ENCODE data around the gene SUMO1.

The SUMO1 gene

DNA sequence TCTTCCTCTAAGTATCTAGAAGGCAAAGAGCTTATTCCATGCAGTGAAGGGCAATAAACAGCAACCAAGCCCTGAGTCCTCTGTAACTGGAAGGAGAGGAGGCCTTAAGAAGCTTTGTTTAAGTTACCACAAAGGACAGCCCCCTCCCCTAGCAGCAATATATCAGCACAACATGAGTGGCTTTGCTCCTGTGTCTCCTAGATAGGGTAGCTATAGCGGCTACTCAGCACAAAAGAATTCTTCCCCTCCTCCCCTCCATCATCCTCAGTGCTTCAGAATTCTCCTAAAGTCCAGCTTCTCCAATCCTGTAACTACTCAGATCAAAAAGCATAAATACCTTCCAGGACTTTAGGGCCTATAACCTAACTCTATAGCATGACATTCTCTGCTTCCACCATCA lies 16.5 kb downstream of the SUMO1 start:
- no peak for DNase-seq (ENCODE audit: extremely low read depth, low read depth)
- TF ChIP-seq, protein P1, sequence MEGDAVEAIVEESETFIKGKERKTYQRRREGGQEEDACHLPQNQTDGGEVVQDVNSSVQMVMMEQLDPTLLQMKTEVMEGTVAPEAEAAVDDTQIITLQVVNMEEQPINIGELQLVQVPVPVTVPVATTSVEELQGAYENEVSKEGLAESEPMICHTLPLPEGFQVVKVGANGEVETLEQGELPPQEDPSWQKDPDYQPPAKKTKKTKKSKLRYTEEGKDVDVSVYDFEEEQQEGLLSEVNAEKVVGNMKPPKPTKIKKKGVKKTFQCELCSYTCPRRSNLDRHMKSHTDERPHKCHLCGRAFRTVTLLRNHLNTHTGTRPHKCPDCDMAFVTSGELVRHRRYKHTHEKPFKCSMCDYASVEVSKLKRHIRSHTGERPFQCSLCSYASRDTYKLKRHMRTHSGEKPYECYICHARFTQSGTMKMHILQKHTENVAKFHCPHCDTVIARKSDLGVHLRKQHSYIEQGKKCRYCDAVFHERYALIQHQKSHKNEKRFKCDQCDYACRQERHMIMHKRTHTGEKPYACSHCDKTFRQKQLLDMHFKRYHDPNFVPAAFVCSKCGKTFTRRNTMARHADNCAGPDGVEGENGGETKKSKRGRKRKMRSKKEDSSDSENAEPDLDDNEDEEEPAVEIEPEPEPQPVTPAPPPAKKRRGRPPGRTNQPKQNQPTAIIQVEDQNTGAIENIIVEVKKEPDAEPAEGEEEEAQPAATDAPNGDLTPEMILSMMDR (IDR thresholded peaks at IDR 0.05; ENCODE audit: low read depth, low read length), result no peak

DNA sequence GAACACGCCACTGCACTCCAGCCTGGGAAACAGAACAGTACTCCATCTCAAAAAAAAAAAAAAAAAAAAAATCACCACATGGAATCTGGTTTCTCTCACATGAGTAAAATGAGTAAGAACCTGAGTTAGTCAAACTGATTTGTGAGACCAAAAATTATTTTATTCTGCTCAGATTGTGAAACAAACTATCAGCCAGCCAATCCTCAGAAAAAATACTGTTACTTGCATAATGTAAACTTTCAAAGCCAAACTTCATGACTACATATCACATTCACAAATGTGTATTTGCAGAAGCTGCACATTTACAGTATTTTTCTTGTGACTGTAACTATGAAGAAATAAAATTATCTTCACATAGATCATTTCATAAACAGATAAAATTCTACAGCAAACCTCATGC lies 23.2 kb downstream of the SUMO1 start:
- no peak for DNase-seq (ENCODE audit: extremely low read depth, low read depth)
- TF ChIP-seq, protein P1 (IDR thresholded peaks at IDR 0.05; ENCODE audit: low read depth, low read length), result no peak

DNA sequence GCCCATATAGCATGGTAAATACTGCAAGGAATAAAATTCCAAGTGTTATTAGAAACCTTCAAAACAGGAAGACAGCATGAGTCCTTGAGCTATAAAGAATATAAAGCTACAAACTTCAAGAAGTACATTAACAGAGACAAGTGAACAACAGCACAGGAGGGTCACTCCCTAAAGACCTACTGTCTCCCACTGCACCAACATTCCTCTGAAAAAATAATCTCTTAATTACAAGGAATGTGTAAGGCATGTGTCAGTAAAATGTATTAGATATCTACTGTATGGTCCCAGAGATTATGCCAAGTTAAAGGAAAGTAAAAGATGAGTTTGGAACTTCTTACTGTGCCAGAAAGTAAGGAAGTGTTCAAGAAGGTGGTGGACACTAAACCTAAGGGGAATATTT lies 29.9 kb downstream of the SUMO1 start:
- DNase-seq (ENCODE audit: extremely low read depth, low read depth), result no peak
- TF ChIP-seq, protein P1 (IDR thresholded peaks at IDR 0.05; ENCODE audit: low read depth, low read length), result no peak

DNA sequence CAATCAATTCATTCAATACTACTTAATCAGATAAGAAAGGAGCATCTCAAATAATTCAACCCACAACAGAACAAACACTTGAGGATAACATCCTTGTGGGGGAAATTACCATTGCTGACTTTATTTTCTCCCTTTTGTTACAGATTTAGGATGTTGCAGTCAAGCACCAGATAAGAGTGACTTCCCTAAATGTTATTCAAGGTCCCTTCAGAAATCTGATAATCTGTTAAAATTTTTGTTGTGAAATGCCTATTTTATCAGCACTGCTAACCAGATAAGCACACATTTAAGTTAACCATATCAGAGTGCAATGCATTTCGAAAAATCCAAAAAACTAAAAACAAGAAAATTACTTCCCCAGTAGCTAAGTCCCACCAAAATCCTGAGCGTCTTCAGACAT lies 33.5 kb downstream of the SUMO1 start:
- TF ChIP-seq, protein P1 (IDR thresholded peaks at IDR 0.05; ENCODE audit: low read depth, low read length), result no peak
- DNase-seq (ENCODE audit: extremely low read depth, low read depth), result no peak

DNA sequence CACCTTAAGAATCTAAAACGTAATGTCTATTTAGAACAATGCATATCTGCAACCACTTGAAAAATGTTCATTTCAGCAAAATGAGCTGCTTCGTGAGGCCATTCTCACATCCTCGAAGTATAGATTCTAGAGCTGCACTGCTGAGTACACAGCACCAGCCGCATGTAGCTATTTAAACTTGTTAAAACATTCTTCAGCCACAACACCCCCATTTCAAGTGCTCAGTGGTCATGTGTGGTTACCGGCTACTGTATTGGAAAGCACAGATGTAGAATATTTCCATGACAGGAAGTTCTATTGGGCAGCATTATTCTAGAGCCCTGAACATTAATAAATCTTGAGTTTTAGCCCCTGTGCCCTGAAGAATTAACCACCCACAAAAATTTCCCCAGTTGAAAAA lies 35.0 kb downstream of the SUMO1 start:
- DNase-seq (ENCODE audit: extremely low read depth, low read depth), result no peak
- TF ChIP-seq, protein P1 (IDR thresholded peaks at IDR 0.05; ENCODE audit: low read depth, low read length), result no peak

DNA sequence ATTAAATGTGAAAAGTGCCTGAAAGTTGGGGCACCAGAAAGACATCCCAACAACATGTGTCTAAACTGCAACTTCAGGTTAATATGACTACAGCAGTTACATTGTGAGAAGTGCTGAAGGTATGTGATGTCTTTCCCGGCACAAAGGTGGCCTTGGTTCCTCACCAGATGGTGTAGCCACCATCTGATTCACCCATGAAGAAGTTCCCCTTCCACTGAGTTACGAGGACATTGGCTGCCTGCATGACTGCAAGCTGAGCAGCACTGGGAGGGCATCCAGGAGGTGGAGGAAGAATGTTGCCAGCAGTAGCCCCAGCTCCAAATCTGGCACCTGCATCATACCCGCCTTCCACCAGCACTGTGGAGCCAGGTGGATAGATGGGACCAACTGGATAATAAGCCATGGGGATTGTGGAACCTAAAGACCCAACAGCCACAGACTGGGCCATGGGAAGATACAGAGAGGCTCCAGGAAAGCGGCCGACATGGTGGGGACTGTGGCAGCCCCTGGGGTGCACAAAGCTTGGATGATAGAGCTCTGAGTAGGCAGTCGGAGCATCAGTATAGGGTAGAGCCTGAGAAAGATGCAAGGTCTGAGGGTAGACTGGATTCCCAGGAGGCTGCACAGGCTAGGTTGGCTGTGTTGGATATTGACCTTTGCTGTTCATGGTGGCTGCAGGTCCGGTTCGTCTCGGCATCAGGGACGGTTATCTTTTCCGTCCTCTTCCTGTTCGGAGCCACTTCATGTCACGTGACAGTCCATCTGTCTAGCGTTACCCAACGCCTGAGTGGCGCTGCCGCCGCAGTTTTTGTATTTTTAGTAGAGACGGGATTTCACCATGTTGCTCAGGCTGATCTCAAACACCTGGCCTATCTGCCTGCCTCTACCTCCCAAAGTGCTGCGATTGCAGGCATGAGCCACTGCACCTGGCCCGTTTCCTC lies 36.9 kb downstream of the SUMO1 start:
- TF ChIP-seq, protein P1 (IDR thresholded peaks at IDR 0.05; ENCODE audit: low read depth, low read length), result no peak

DNA sequence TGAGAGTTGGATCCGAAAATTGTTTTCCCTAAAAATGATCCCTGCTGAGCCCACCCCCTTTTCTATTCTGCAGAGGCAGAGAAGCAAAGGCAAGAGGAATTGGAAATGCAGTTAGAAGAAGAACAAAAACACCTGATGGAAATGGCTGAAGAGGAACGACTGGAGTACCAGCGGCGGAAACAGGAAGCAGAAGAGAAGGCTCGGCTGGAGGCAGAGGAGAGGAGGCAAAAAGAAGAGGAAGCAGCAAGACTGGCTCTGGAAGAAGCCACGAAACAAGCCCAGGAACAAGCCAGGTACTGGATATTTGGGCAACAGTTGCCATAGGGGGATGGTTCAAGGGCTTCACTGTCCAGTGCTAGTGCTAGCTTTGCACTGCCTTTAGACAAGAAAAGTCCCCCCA lies 41.7 kb downstream of the SUMO1 start:
- TF ChIP-seq, protein P1 (IDR thresholded peaks at IDR 0.05; ENCODE audit: low read depth, low read length), result no peak
- DNase-seq (ENCODE audit: extremely low read depth, low read depth), result no peak

More for the DNA sequence above, 36.9 kb downstream of the SUMO1 start:
- no peak for DNase-seq (ENCODE audit: extremely low read depth, low read depth)
